ENCODE results near the gene PLCXD3. TPM values are rescaled to one million over a fixed set of nuclear protein-coding genes. Genes with fewer than 3 reads are reported as not detected.

The PLCXD3 gene
- total and polyA plus RNA-seq, 9 of the 15 experiments (the other 6 are each of a cell fraction or from before 2014, with no cell fraction given): not detected

GRCh38 chr5:41345295-41345694 lies 165.1 kb downstream of the PLCXD3 start (continued):
- TF ChIP-seq, protein P1, sequence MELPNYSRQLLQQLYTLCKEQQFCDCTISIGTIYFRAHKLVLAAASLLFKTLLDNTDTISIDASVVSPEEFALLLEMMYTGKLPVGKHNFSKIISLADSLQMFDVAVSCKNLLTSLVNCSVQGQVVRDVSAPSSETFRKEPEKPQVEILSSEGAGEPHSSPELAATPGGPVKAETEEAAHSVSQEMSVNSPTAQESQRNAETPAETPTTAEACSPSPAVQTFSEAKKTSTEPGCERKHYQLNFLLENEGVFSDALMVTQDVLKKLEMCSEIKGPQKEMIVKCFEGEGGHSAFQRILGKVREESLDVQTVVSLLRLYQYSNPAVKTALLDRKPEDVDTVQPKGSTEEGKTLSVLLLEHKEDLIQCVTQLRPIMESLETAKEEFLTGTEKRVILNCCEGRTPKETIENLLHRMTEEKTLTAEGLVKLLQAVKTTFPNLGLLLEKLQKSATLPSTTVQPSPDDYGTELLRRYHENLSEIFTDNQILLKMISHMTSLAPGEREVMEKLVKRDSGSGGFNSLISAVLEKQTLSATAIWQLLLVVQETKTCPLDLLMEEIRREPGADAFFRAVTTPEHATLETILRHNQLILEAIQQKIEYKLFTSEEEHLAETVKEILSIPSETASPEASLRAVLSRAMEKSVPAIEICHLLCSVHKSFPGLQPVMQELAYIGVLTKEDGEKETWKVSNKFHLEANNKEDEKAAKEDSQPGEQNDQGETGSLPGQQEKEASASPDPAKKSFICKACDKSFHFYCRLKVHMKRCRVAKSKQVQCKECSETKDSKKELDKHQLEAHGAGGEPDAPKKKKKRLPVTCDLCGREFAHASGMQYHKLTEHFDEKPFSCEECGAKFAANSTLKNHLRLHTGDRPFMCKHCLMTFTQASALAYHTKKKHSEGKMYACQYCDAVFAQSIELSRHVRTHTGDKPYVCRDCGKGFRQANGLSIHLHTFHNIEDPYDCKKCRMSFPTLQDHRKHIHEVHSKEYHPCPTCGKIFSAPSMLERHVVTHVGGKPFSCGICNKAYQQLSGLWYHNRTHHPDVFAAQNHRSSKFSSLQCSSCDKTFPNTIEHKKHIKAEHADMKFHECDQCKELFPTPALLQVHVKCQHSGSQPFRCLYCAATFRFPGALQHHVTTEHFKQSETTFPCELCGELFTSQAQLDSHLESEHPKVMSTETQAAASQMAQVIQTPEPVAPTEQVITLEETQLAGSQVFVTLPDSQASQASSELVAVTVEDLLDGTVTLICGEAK (IDR thresholded peaks at IDR 0.05): no peak
- TF ChIP-seq, protein P1 (CRISPR knock-in tag; IDR thresholded peaks at IDR 0.05): no peak
- no peak for TF ChIP-seq ZNF583 (CRISPR knock-in tag; IDR thresholded peaks at IDR 0.05)
- no peak for TF ChIP-seq RBBP5 (IDR thresholded peaks at IDR 0.05; ENCODE audit: borderline replicate concordance, insufficient read depth, low read length, poor library complexity, severe bottlenecking)
- no peak for TF ChIP-seq E2F8 (IDR thresholded peaks at IDR 0.05; ENCODE audit: low read depth, partially characterized antibody)
- TF ChIP-seq SP2 (IDR thresholded peaks at IDR 0.05; ENCODE audit: extremely low read depth, low read depth, low read length, poor library complexity, severe bottlenecking): no peak
- no peak for TF ChIP-seq NUFIP1 (IDR thresholded peaks at IDR 0.05; ENCODE audit: partially characterized antibody)
- no peak for TF ChIP-seq ZNF79 (CRISPR knock-in tag; IDR thresholded peaks at IDR 0.05; ENCODE audit: low read depth)

Data from K562 (cell line).